Trophoblast cell (in vitro differentiated cells and primary cell): ENCODE measurements around the gene KIF20A.

Source experiments
- DNase-seq, 2 donors: peaks; one replicate each; pipeline ENCODE4 v3.0.0-alpha.2; 2016
- H2AFZ ChIP-seq: 2 replicates; pipeline ENCODE4 v1.6.1; 2013; ENCODE audit warnings: low read length, moderate library complexity, mild to moderate bottlenecking; ENCODE audit not compliant: insufficient read depth, poor library complexity
- H2AK5ac ChIP-seq: 2 replicates; pipeline ENCODE4 v1.6.1; 2013; ENCODE audit warnings: mild to moderate bottlenecking, low read length
- H2BK120ac ChIP-seq: 2 replicates; pipeline ENCODE4 v1.6.1; 2013; ENCODE audit warnings: low read length, mild to moderate bottlenecking, moderate library complexity; ENCODE audit not compliant: insufficient read depth, poor library complexity
- H2BK12ac ChIP-seq: 2 replicates; pipeline ENCODE4 v1.6.1; 2013; ENCODE audit warnings: mild to moderate bottlenecking, low read length, moderate library complexity
- H2BK5ac ChIP-seq: 2 replicates; pipeline ENCODE4 v1.6.1; 2013; ENCODE audit warnings: low read length, low read depth, moderate library complexity, mild to moderate bottlenecking; ENCODE audit not compliant: poor library complexity
- H3K14ac ChIP-seq: 2 replicates; pipeline ENCODE4 v1.6.1; 2013; ENCODE audit warnings: mild to moderate bottlenecking, low read length
- H3K18ac ChIP-seq: 2 replicates; pipeline ENCODE4 v1.6.1; 2013; ENCODE audit warnings: mild to moderate bottlenecking, low read length
- H3K23ac ChIP-seq: 2 replicates; pipeline ENCODE4 v1.6.1; 2013; ENCODE audit warnings: low read length
- H3K27ac ChIP-seq: 2 replicates; pipeline ENCODE4 v1.5.1; 2013; ENCODE audit warnings: low read depth, mild to moderate bottlenecking, inconsistent platforms, low read length, moderate library complexity
- H3K27me3 ChIP-seq: 2 replicates; pipeline ENCODE4 v1.6.1; 2013; ENCODE audit warnings: inconsistent platforms, mild to moderate bottlenecking, low read length, moderate library complexity; ENCODE audit not compliant: insufficient read depth
- H3K36me3 ChIP-seq, 2 experiments: 1 replicate in 1 of 2; 2 replicates in 1 of 2; pipeline ENCODE4 v1.6.1; 2013; ENCODE audit warnings: low read length in 2 of 2, mild to moderate bottlenecking in 2 of 2, moderate library complexity in 1 of 2; ENCODE audit not compliant: insufficient read depth in 2 of 2, control insufficient read depth in 1 of 2
- H3K4ac ChIP-seq: 2 replicates; pipeline ENCODE4 v1.6.1; 2013; ENCODE audit warnings: low read depth, mild to moderate bottlenecking, low read length, moderate library complexity
- H3K4me1 ChIP-seq, 2 experiments: 1 replicate in 1 of 2; 2 replicates in 1 of 2; pipeline ENCODE4 v1.6.1; 2013; ENCODE audit warnings: low read length in 2 of 2, mild to moderate bottlenecking in 2 of 2, moderate library complexity in 1 of 2; ENCODE audit not compliant: insufficient read depth in 2 of 2, control insufficient read depth in 1 of 2
- H3K4me2 ChIP-seq: 2 replicates; pipeline ENCODE4 v1.6.1; 2013; ENCODE audit warnings: inconsistent platforms, mild to moderate bottlenecking, low read length, moderate library complexity
- H3K4me3 ChIP-seq: 2 replicates; pipeline ENCODE4 v1.5.1; 2013; ENCODE audit warnings: mild to moderate bottlenecking, low read depth, low read length, inconsistent platforms
- H3K79me1 ChIP-seq: one replicate; pipeline ENCODE4 v1.6.1; 2013; ENCODE audit warnings: low read length
- H3K79me2 ChIP-seq: 2 replicates; pipeline ENCODE4 v1.6.1; 2013; ENCODE audit warnings: low read length, mild to moderate bottlenecking; ENCODE audit not compliant: control insufficient read depth, insufficient read depth, poor library complexity
- H3K9ac ChIP-seq: 2 replicates; pipeline ENCODE4 v1.6.1; 2013; ENCODE audit warnings: mild to moderate bottlenecking, low read length
- H3K9me3 ChIP-seq: 2 replicates; pipeline ENCODE4 v1.6.1; 2013; ENCODE audit warnings: low read depth, mild to moderate bottlenecking, control low read depth, inconsistent platforms, low read length; ENCODE audit not compliant: insufficient read depth
- H4K12ac ChIP-seq: 2 replicates; pipeline ENCODE4 v1.6.1; 2013; ENCODE audit warnings: low read depth, mild to moderate bottlenecking, low read length, moderate library complexity
- H4K8ac ChIP-seq: 2 replicates; pipeline ENCODE4 v1.6.1; 2013; ENCODE audit warnings: low read depth, mild to moderate bottlenecking, low read length, moderate library complexity
- H4K91ac ChIP-seq: one replicate; pipeline ENCODE4 v1.6.1; 2013; ENCODE audit warnings: low read depth, mild to moderate bottlenecking, low read length, moderate library complexity
- WGBS: extraction: QIAGEN DNeasy Blood & Tissue Kit; methylation state at CpG from one replicate; pipeline ENCODE4 v1.1.7; 2013; ENCODE audit warnings: missing lambda C conversion rate; ENCODE audit not compliant: insufficient read length, insufficient coverage; ENCODE audit errors: extremely low coverage; 5-methylcytosine and 5-hydroxymethylcytosine counted together

Gene KIF20A

DNA sequence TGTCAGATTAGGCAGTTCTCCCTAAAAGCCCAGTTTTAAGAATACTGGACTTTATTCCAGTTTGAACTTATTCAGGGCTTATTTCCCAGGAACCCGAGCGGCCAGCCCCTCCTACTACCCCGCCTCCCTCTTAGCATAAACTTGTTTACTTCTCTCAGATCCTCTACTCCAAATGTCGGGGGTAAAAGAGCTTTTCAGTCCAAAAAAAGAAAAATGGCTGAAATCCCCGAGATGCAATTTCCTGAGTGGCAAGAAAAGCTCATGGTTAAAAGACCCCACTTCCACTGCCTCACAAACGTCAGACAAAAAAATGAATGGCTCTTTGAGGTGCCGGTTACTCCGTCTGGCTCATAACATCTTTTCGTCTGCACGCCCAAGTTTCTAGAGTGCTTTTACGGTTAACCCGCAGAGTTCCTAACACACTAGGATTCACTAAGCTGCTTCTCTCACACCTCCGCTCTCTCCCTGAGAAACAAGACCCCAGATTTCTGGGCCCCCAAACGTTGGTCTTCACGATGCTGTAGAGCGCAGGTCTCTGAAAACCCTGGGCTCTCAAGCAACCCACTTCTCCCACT is 884 bp upstream of the KIF20A start:
- Histone ChIP-seq H4K91ac (peak overlapping the region; percentile 58), H4K8ac (peak overlapping the region; percentile 72), H3K4me3 (peak overlapping the region; percentile 84), H3K14ac (peak overlapping the region; percentile 12), H3K18ac (peak overlapping the region; percentile 20), H3K9ac (peak overlapping the region; percentile 93), H3K36me3 (peaks cover 18 to 32% of the 10 kb centered on the region in 2 experiments), H3K79me1 (peaks cover 1% of the 10 kb centered on the region), H2AK5ac (no peak overlapping the region), H3K4me2 (peak overlapping the region; percentile 68), H3K27me3 (no peaks in the 10 kb centered on the region), H2BK12ac (no peak overlapping the region), H3K23ac (no peak overlapping the region), H2AFZ (peak overlapping the region; percentile 70), H2BK120ac (no peak overlapping the region), H3K79me2 (peaks cover 3% of the 10 kb centered on the region), H3K27ac (peak overlapping the region; percentile 75), H3K9me3 (no peaks in the 10 kb centered on the region), H2BK5ac (peak overlapping the region; percentile 57), H3K4me1 (no peaks in the 10 kb centered on the region), H4K12ac (peak overlapping the region; percentile 49), H3K4ac (peak overlapping the region; percentile 7)
- DNase-seq, result peak; percentile 8 to 45
- WGBS, result no CpG with 5 or more reads among the region's 16 CpGs

DNA sequence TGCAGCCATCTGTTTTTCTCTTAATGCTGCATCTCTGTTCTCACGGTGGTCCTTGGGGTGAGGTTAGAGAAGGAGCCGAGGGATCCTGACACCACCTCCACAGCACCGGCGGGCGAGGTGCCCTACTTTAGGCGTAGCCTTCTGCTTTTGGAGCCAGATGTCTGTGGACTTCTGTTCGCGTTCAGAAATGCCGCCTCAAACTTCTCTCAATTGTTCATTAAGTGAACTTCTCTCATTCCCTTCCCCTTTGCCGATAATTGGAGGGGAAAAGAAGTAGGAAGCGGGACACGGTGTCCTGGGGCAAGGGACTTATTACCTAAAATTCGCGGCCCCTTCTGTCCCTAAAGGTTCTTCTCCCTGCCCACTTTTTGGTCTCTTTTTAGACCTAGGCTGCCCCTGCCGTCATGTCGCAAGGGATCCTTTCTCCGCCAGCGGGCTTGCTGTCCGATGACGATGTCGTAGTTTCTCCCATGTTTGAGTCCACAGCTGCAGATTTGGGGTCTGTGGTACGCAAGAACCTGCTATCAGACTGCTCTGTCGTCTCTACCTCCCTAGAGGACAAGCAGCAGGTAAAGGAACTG is 455 bp downstream of the KIF20A start:
- no peak overlapping the region for H4K91ac ChIP-seq

GRCh38 chr5:138180183-138180782 is 1.4 kb downstream of the KIF20A start:
- Histone ChIP-seq H3K27ac (no peak overlapping the region), H3K79me2 (peaks cover 3% of the 10 kb centered on the region), H3K18ac (no peak overlapping the region), H4K91ac (no peak overlapping the region), H3K27me3 (no peaks in the 10 kb centered on the region), H3K9me3 (no peaks in the 10 kb centered on the region), H4K12ac (no peak overlapping the region), H3K36me3 (peaks cover 30 to 42% of the 10 kb centered on the region in 2 experiments), H3K4ac (no peak overlapping the region), H4K8ac (no peak overlapping the region), H2AFZ (no peak overlapping the region), H3K9ac (no peak overlapping the region), H3K4me3 (no peak overlapping the region), H2BK12ac (no peak overlapping the region), H3K4me1 (no peaks in the 10 kb centered on the region), H2AK5ac (no peak overlapping the region), H2BK120ac (no peak overlapping the region), H2BK5ac (no peak overlapping the region), H3K23ac (no peak overlapping the region), H3K79me1 (peaks cover 1% of the 10 kb centered on the region), H3K4me2 (peak overlapping the region; percentile 49), H3K14ac (no peak overlapping the region)
- WGBS, result no CpG with 5 or more reads among the region's 5 CpGs
- DNase-seq, result peak; percentile 53 to 62

More for the DNA sequence above, 455 bp downstream of the KIF20A start:
- Histone ChIP-seq H3K79me2 (peaks cover 3% of the 10 kb centered on the region), H3K79me1 (peaks cover 1% of the 10 kb centered on the region), H2AFZ (peak overlapping the region; percentile 49), H2BK120ac (no peak overlapping the region), H3K4me2 (peak overlapping the region; percentile 68), H3K27ac (no peak overlapping the region), H3K18ac (peak overlapping the region; percentile 42), H3K4me1 (no peaks in the 10 kb centered on the region), H2BK5ac (no peak overlapping the region), H3K36me3 (peaks cover 26 to 39% of the 10 kb centered on the region in 2 experiments), H3K4ac (peak overlapping the region; percentile 52), H3K9ac (peak overlapping the region; percentile 61), H4K12ac (no peak overlapping the region), H2AK5ac (no peak overlapping the region), H3K27me3 (no peaks in the 10 kb centered on the region), H4K8ac (peak overlapping the region; percentile 30), H2BK12ac (no peak overlapping the region), H3K4me3 (peak overlapping the region; percentile 71), H3K23ac (no peak overlapping the region), H3K9me3 (no peaks in the 10 kb centered on the region), H3K14ac (peak overlapping the region; percentile 54)
- DNase-seq, result no peak
- WGBS, result no CpG with 5 or more reads among the region's 23 CpGs

DNA sequence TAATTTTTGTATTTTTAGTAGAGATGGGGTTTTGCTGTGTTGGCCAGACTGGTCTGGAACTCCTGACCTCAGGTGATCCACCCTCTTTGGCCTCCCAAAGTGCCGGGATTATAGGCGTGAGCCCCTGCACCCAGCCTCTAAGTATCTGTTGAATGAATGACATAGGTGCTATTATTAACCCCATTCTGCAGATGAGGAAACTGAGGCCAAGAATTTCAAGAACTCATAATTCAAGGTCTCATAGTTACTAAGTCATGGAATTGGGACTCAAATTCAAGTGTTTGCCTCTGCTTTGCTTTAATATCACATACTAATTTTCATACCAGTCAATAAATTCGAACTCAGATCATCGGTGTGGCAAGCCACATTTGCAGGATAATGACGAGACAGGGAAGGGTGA is 1.9 kb downstream of the KIF20A start:
- no peak overlapping the region for H2BK120ac ChIP-seq
- H3K14ac ChIP-seq, result no peak overlapping the region
- H2BK5ac ChIP-seq, result no peak overlapping the region
- H3K18ac ChIP-seq, result no peak overlapping the region
- peaks cover 1% of the 10 kb centered on the region for H3K79me1 ChIP-seq
- no peaks in the 10 kb centered on the region for H3K9me3 ChIP-seq
- no peak overlapping the region for H4K12ac ChIP-seq
- WGBS, result no CpG with 5 or more reads among the region's 5 CpGs
- H4K8ac ChIP-seq, result no peak overlapping the region
- no peak overlapping the region for H3K23ac ChIP-seq
- no peak overlapping the region for H3K9ac ChIP-seq
- H3K79me2 ChIP-seq, result peaks cover 3% of the 10 kb centered on the region
- no peak overlapping the region for H3K27ac ChIP-seq
- no peaks in the 10 kb centered on the region for H3K4me1 ChIP-seq
- no peaks in the 10 kb centered on the region for H3K27me3 ChIP-seq
- H2AFZ ChIP-seq, result no peak overlapping the region
- H4K91ac ChIP-seq, result no peak overlapping the region
- no peak overlapping the region for H3K4me2 ChIP-seq
- DNase-seq, result no peak
- H2BK12ac ChIP-seq, result no peak overlapping the region
- no peak overlapping the region for H3K4me3 ChIP-seq
- H2AK5ac ChIP-seq, result no peak overlapping the region
- H3K4ac ChIP-seq, result no peak overlapping the region
- H3K36me3 ChIP-seq, result peaks cover 31 to 46% of the 10 kb centered on the region in 2 experiments
